GM21529 (cell line): ENCODE measurements around the gene PTPRN2.
"Not testable (repeated sequence)": the region's sequence is repeated elsewhere in the genome, so short reads cannot be mapped to it uniquely, and the experiment has no call there.

Experiments
- ATAC-seq: cut with Tn5 transposase; IDR thresholded peaks from one replicate; pipeline ENCODE4 v1.9.1; 2021; ENCODE audit not compliant: unreplicated experiment

PTPRN2 gene

GRCh38 chr7:157853076-157853788, 734.4 kb downstream of the PTPRN2 start:
- ATAC-seq: no peak

GRCh38 chr7:157851501-157852067, 736.0 kb downstream of the PTPRN2 start:
- ATAC-seq: no peak

GRCh38 chr7:157850481-157851444, 736.9 kb downstream of the PTPRN2 start:
- no peak for ATAC-seq

- ATAC-seq: no peak
Measured at GRCh38 chr7:157849726-157850125, 737.9 kb downstream of the PTPRN2 start.

- no peak for ATAC-seq
Measured at GRCh38 chr7:157849341-157849596, 738.4 kb downstream of the PTPRN2 start.

- no peak for ATAC-seq
Measured at GRCh38 chr7:157848508-157849340, 738.9 kb downstream of the PTPRN2 start.

GRCh38 chr7:157847756-157848487, 739.7 kb downstream of the PTPRN2 start:
- ATAC-seq: not testable (repeated sequence)

- ATAC-seq: not testable (repeated sequence)
Measured at GRCh38 chr7:157846746-157847145, 740.9 kb downstream of the PTPRN2 start.

GRCh38 chr7:157846271-157846670, 741.4 kb downstream of the PTPRN2 start:
- ATAC-seq: no peak

- ATAC-seq: no peak
Measured at GRCh38 chr7:157845203-157845835, 742.3 kb downstream of the PTPRN2 start.

- no peak for ATAC-seq
Measured at GRCh38 chr7:157844611-157845010, 743.0 kb downstream of the PTPRN2 start.

GRCh38 chr7:157844141-157844540, 743.5 kb downstream of the PTPRN2 start:
- ATAC-seq: no peak

GRCh38 chr7:157843336-157844140, 744.1 kb downstream of the PTPRN2 start:
- ATAC-seq: no peak

- ATAC-seq: no peak
Measured at GRCh38 chr7:157841773-157842370, 745.8 kb downstream of the PTPRN2 start.

GRCh38 chr7:157840914-157841772, 746.5 kb downstream of the PTPRN2 start:
- ATAC-seq: no peak

- ATAC-seq: no peak
Measured at GRCh38 chr7:157840174-157840913, 747.3 kb downstream of the PTPRN2 start.

GRCh38 chr7:157839672-157840167, 747.9 kb downstream of the PTPRN2 start:
- ATAC-seq: no peak
